ENCODE results near the gene HNF1A.

Gene HNF1A

DNA sequence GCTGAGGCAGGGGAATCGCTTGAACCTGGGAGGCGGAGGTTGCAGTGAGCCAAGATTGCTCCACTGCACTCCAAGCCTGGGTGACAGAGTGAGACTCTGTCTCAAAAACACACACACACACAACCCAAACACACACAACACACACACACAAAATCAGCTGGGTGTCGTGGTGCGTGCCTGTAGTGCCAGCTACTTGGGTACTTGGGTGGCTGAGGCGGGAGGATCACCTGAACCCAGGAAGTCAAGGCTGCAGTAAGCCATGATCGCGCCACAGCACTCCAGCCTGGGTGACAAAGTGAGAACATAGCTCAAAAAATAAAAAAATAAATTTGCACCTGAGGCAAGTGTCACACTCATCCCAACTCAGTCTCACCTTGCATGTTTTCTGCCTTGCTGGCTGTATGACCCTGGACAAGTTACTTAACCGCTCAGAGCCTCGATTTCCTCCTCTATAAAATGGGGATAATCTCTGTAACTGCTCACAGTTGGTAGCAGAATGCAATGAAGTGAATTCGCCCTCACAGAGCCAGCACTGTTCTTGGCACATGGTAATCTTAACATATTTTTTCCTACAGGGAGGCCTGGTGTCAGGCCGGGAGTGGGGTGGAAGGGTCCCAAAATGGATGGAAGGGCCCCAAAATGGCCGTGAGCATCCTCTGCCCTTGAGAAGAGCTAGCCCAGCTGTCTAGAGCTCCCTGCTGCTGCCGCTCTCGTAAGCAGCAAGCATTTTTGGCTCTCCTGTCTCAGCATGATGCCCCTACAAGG is 630 bp upstream of the HNF1A start:
- ChIA-PET CTCF (interaction anchor here (0.9 kb wide), 1 partner anchor 82 kb away, joined by 4 read pairs; no protein-coding TSS in a partner anchor), POLR2A (no interaction called here)
- TF ChIP-seq, protein P1, sequence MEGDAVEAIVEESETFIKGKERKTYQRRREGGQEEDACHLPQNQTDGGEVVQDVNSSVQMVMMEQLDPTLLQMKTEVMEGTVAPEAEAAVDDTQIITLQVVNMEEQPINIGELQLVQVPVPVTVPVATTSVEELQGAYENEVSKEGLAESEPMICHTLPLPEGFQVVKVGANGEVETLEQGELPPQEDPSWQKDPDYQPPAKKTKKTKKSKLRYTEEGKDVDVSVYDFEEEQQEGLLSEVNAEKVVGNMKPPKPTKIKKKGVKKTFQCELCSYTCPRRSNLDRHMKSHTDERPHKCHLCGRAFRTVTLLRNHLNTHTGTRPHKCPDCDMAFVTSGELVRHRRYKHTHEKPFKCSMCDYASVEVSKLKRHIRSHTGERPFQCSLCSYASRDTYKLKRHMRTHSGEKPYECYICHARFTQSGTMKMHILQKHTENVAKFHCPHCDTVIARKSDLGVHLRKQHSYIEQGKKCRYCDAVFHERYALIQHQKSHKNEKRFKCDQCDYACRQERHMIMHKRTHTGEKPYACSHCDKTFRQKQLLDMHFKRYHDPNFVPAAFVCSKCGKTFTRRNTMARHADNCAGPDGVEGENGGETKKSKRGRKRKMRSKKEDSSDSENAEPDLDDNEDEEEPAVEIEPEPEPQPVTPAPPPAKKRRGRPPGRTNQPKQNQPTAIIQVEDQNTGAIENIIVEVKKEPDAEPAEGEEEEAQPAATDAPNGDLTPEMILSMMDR (IDR thresholded peaks at IDR 0.05; ENCODE audit: control extremely low read depth, extremely low read depth, low read depth, missing control alignments): no peak
- DNase-seq (ENCODE audit: extremely low spot score): no peak

DNA sequence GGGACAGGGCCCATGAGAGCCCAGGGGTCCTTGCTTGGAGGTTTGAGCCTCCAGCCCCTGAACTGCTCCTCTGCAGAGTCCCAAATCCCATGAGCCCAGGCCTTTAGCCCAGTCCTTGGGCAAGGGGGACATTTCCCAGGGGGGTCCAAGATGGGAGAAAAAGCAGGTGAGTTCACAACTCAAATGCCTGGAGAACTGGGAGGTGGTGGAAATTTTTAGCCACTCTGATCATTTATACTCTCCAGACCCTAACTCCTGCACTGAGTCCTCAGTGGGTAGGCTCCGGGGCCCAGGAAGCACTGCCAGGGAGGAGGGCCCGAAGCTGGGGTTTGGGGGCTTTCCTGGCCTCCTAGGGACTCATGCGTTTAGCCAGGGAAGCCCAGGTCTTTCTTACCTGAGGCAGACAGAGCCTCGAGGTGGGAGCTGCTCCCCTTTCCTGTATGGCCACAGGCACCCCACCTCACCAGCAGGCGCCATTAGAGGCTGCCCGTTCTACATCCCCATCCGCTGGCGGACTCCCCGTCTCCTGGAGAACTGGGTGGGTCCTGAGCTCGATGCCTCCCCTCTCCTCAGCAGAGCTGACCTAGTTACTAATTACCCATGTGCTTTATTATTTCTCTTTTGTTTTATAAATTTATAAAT is 998 bp downstream of the HNF1A start:
- no peak for DNase-seq (ENCODE audit: extremely low spot score)
- ChIA-PET CTCF (interaction anchor here (1.1 to 4.3 kb wide), 4 partner anchors 7 to 334 kb away, joined by 3 to 31 read pairs (median 8); no protein-coding TSS in a partner anchor), POLR2A (interaction anchor here (0.7 kb wide), 1 partner anchor 1176 kb away, joined by 3 read pairs; no protein-coding TSS in a partner anchor)

DNA sequence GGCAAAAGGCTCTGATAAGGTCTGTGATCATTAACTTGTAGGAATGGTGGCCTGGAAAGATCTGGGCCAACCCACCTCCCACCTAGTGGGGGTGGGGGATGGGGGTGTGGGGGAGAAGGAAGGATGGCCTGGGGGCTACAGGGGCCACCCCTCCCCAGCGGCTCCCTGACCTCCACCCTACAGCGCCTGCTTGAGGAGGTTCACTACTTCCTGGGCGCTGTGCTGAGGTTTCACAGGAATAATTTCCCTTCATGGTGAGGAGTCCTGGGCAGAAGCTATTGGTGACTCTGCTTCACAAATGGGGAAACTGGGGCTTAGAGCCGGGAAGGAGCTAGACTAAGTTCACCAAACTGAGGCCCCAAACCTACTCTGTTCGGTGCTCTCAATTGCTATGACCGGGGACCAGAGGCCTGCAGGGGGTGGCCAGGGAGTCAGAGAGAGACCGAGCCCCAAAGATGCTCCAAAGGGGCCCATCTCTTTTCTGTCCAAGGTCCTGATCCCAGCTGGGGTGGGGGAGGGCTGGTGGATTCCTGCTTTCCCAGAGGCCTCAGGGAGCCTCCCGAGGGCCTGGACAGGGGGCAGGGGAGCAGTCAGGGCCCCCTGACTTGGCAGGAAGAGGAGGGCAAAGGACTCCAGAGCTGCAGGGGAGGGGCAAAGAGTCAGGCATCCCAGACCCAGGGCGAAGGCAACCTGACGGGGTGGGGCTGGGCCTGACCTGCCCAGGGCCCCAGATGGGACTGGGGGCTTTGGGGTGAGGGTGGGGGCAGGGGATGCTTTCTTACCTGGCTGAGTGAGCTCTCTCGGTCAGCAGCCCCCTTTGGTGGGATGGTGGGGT is 1.7 kb downstream of the HNF1A start:
- ChIA-PET CTCF (interaction anchor here (1.1 to 4.3 kb wide), 4 partner anchors 8 to 335 kb away, joined by 3 to 31 read pairs (median 8); no protein-coding TSS in a partner anchor), POLR2A (interaction anchor here (0.6 to 0.7 kb wide), 2 partner anchors 126 to 1175 kb away, joined by 3 to 8 read pairs; no protein-coding TSS in a partner anchor)
- TF ChIP-seq, protein P1 (IDR thresholded peaks at IDR 0.05; ENCODE audit: control extremely low read depth, extremely low read depth, low read depth, missing control alignments): no peak
- no peak for DNase-seq (ENCODE audit: extremely low spot score)

More for the DNA sequence above, 998 bp downstream of the HNF1A start:
- TF ChIP-seq, protein P1 (IDR thresholded peaks at IDR 0.05; ENCODE audit: control extremely low read depth, extremely low read depth, low read depth, missing control alignments): no peak

DNA sequence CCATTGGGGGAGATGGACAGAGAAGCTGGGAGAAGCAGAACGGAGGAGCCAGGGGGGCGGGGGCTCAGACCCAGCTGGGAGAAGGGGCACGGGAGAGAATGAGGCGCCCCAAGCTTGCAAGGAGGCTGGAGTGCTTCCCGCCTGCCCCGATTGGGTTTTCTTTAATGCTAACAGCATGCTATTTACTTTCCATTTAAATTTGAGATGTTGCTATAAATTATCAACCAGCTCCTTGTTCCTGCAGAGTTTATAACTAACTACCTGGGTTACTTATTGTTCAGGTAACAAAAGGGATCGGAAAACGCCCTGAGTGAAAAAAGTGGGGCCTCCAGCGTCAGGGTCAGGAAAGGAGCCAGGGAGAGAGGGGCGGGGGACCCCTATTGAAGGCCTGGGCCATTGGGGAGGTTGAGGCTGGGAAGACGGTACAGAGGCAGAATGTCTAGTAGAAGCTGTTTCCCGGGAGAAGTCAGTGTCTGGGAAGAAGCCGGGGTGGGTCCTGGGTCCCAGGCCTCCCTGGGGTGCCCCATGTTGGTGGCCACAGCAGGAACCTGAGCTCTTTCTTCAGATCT is 2.5 kb downstream of the HNF1A start:
- DNase-seq (ENCODE audit: extremely low spot score): no peak
- CTCF ChIA-PET: interaction anchor here (1.1 to 4.3 kb wide), 4 partner anchors 9 to 336 kb away, joined by 3 to 31 read pairs (median 8); no protein-coding TSS in a partner anchor
- POLR2A ChIA-PET: interaction anchor here (0.6 kb wide), 1 partner anchor 125 kb away, joined by 8 read pairs; no protein-coding TSS in a partner anchor
- TF ChIP-seq, protein P1 (IDR thresholded peaks at IDR 0.05; ENCODE audit: control extremely low read depth, extremely low read depth, low read depth, missing control alignments): no peak

DNA sequence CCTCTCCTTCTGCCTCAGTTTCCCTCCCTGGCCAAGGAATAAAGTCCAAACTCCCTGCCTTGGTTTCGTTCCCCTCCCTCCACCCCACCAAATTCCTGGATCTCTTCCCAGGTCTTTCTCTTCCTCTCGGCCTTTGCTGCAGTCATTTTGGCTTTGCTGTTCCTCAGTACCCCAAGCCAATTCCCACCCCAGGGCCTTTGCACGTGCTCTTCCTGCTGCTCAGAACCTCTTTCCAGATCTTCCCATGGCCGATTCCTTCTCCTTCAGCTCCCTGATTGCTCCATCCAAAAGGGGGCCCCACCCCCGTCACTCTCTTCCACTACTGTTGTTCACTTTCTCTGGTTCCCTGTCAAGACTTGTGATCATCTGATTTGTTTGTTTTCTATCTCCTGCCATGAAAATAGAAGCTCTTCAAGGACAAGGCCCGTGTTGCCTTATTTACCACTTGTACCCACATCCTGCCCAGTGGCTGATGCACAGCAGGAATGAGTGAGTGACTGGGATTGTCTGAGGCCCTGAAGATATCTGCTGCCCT is 3.1 kb downstream of the HNF1A start:
- DNase-seq (ENCODE audit: extremely low spot score): no peak
- ChIA-PET POLR2A (no interaction called here), CTCF (interaction anchor here (1.4 to 4.3 kb wide), 3 partner anchors 9 to 17 kb away, joined by 3 to 31 read pairs (median 12); no protein-coding TSS in a partner anchor)
- TF ChIP-seq, protein P1 (IDR thresholded peaks at IDR 0.05; ENCODE audit: control extremely low read depth, extremely low read depth, low read depth, missing control alignments): no peak

All from GM10248 (cell line).